WTC11 (cell line): Measurements from ENCODE around the gene COL4A2. TPM values are rescaled to one million over a fixed set of nuclear protein-coding genes. Genes with fewer than 3 reads are reported as not detected.
A peak's percentile ranks its signal among the peaks of the same experiment; 100 is the strongest.

Source experiments
- ATAC-seq: fragments of 200-7000 bp; cut with Tn5 transposase; 2 replicates; pipeline ENCODE4 v1.10.0; 2021; ENCODE audit warnings: mild to moderate bottlenecking, moderate library complexity
- CTCF ChIA-PET: fragments of 300-600 bp; sonication (Branson Sonifier 250); formaldehyde crosslinking; loops from one replicate; lab custom pipeline; 2021; ENCODE audit warnings: antibody characterized with exemption; lab: Charles Lee
- POLR2A ChIA-PET: fragments of 350-600 bp; sonication (Branson Sonifier 250); formaldehyde crosslinking; loops from one replicate; lab custom pipeline; 2021; ENCODE audit warnings: antibody characterized with exemption; lab: Charles Lee
- DNase-seq: peaks from one replicate; pipeline ENCODE4 v3.0.0; 2021; ENCODE audit warnings: low spot score
- H3K27ac Mint-ChIP-seq: 2 replicates; pipeline ENCODE4 v1.8.0; 2021; ENCODE audit warnings: mixed read lengths
- H3K27me3 Mint-ChIP-seq: 2 replicates; pipeline ENCODE4 v1.8.0; 2021; ENCODE audit warnings: low read depth, mild to moderate bottlenecking, moderate library complexity, mixed read lengths
- H3K36me3 Mint-ChIP-seq: 2 replicates; pipeline ENCODE4 v1.8.0; 2021; ENCODE audit warnings: mixed read lengths
- H3K4me1 Mint-ChIP-seq: 2 replicates; pipeline ENCODE4 v1.8.0; 2022; ENCODE audit warnings: mixed read lengths
- H3K4me3 Mint-ChIP-seq: 2 replicates; pipeline ENCODE4 v1.8.0; 2021; ENCODE audit warnings: mild to moderate bottlenecking, moderate library complexity, mixed read lengths
- H3K9me3 Mint-ChIP-seq: 2 replicates; pipeline ENCODE4 v1.8.0; 2021; ENCODE audit warnings: mixed read lengths
- CBFB ChIP-seq: sonication (generic); formaldehyde crosslinking; IDR thresholded peaks from 2 replicates; pipeline ENCODE4 v1.8.1; 2022; ENCODE audit warnings: mild to moderate bottlenecking, low read depth, missing genetic modification reagents
- ESRRA ChIP-seq: sonication (generic); formaldehyde crosslinking; IDR thresholded peaks from 2 replicates; pipeline ENCODE4 v1.8.1; 2022; ENCODE audit warnings: mild to moderate bottlenecking, missing genetic modification reagents, borderline replicate concordance
- ETV6 ChIP-seq: sonication (generic); formaldehyde crosslinking; IDR thresholded peaks from 2 replicates; pipeline ENCODE4 v1.8.1; 2022; ENCODE audit warnings: mild to moderate bottlenecking, missing genetic modification reagents
- FOXP1 ChIP-seq: sonication (generic); formaldehyde crosslinking; IDR thresholded peaks from 2 replicates; pipeline ENCODE4 v1.8.0; 2022; ENCODE audit warnings: missing genetic modification reagents, mild to moderate bottlenecking, moderate library complexity, borderline replicate concordance
- GRHL2 ChIP-seq: fragments of 250-450 bp; sonication (Bioruptor Pico); IDR thresholded peaks from 2 replicates; pipeline ENCODE4 v1.8.0; 2022; ENCODE audit warnings: mild to moderate bottlenecking, moderate library complexity; ENCODE audit not compliant: insufficient replicate concordance, severe bottlenecking
- IRF2 ChIP-seq: sonication (generic); formaldehyde crosslinking; IDR thresholded peaks from 2 replicates; pipeline ENCODE4 v1.8.0; 2022; ENCODE audit warnings: low read depth, missing genetic modification reagents, borderline replicate concordance
- JAZF1 ChIP-seq: fragments of 250-450 bp; sonication (Bioruptor Pico); IDR thresholded peaks from 2 replicates; pipeline ENCODE4 v1.9.0; 2021; ENCODE audit warnings: moderate library complexity, mild to moderate bottlenecking, inconsistent platforms
- KAT7 ChIP-seq: sonication (generic); formaldehyde crosslinking; IDR thresholded peaks from 2 replicates; pipeline ENCODE4 v1.8.1; 2023; ENCODE audit warnings: missing genetic modification reagents, mild to moderate bottlenecking, borderline replicate concordance
- OVOL2 ChIP-seq: fragments of 250-450 bp; sonication (Bioruptor Pico); IDR thresholded peaks from 2 replicates; pipeline ENCODE4 v1.9.0; 2021; ENCODE audit warnings: mild to moderate bottlenecking, borderline replicate concordance
- PRRX2 ChIP-seq: fragments of 250-450 bp; sonication (Bioruptor Pico); IDR thresholded peaks from 2 replicates; pipeline ENCODE4 v1.8.0; 2021; ENCODE audit warnings: mild to moderate bottlenecking
- SMAD3 ChIP-seq: sonication (generic); formaldehyde crosslinking; IDR thresholded peaks from 2 replicates; pipeline ENCODE4 v1.8.0; 2022; ENCODE audit warnings: missing genetic modification reagents, mild to moderate bottlenecking, borderline replicate concordance
- SMAD4 ChIP-seq: sonication (generic); formaldehyde crosslinking; IDR thresholded peaks from 2 replicates; pipeline ENCODE4 v1.8.0; 2022; ENCODE audit warnings: mild to moderate bottlenecking, missing genetic modification reagents
- SOX15 ChIP-seq: fragments of 250-450 bp; sonication (Bioruptor Pico); IDR thresholded peaks from 2 replicates; pipeline ENCODE4 v1.9.0; 2021; ENCODE audit warnings: mild to moderate bottlenecking
- TEAD4 ChIP-seq: sonication (generic); formaldehyde crosslinking; IDR thresholded peaks from 2 replicates; pipeline ENCODE4 v1.8.0; 2022; ENCODE audit warnings: mild to moderate bottlenecking, missing genetic modification reagents
- ZNF396 ChIP-seq: fragments of 250-450 bp; sonication (Bioruptor Pico); IDR thresholded peaks from 2 replicates; pipeline ENCODE4 v1.8.0; 2021; ENCODE audit warnings: mild to moderate bottlenecking, moderate library complexity, borderline replicate concordance
- ZNF423 ChIP-seq: fragments of 250-450 bp; sonication (Bioruptor Pico); IDR thresholded peaks from 2 replicates; pipeline ENCODE4 v2.1.2; 2022; ENCODE audit warnings: mild to moderate bottlenecking, moderate library complexity
- total RNA-seq: library from RNA; stranded (reverse); gene quantifications from 3 replicates; pipeline ENCODE4 v1.2.3, GENCODE V29; 2021
- TF ChIP-seq, protein P1 (sequence below): sonication (generic); formaldehyde crosslinking; IDR thresholded peaks from 2 replicates; pipeline ENCODE4 v1.8.1; 2023; ENCODE audit warnings: mild to moderate bottlenecking, missing genetic modification reagents, moderate library complexity
- TF ChIP-seq, protein P2 (sequence below): fragments of 200-600 bp; IDR thresholded peaks from 2 replicates; pipeline ENCODE4 v1.8.0; 2022; ENCODE audit warnings: antibody characterized with exemption
- TF ChIP-seq, protein P3 (sequence below): sonication (generic); formaldehyde crosslinking; conservative IDR thresholded peaks from 2 replicates; pipeline ENCODE4 v1.8.1; 2022; ENCODE audit warnings: mild to moderate bottlenecking, missing genetic modification reagents
- TF ChIP-seq, protein P4 (sequence below): sonication (generic); formaldehyde crosslinking; IDR thresholded peaks from 2 replicates; pipeline ENCODE4 v1.8.1; 2022; ENCODE audit warnings: low read depth, mild to moderate bottlenecking, moderate library complexity, missing genetic modification reagents, borderline replicate concordance
- TF ChIP-seq, protein P5 (sequence below): sonication (generic); formaldehyde crosslinking; IDR thresholded peaks from 2 replicates; pipeline ENCODE4 v1.8.0; 2022; ENCODE audit warnings: mild to moderate bottlenecking, missing genetic modification reagents
- TF ChIP-seq, protein P6 (sequence below): sonication (generic); formaldehyde crosslinking; IDR thresholded peaks from 2 replicates; pipeline ENCODE4 v1.8.1; 2023; ENCODE audit warnings: mild to moderate bottlenecking, missing genetic modification reagents, moderate library complexity

COL4A2 gene
- total RNA-seq, 1 experiment from 2014 or later: 109 TPM

DNA sequence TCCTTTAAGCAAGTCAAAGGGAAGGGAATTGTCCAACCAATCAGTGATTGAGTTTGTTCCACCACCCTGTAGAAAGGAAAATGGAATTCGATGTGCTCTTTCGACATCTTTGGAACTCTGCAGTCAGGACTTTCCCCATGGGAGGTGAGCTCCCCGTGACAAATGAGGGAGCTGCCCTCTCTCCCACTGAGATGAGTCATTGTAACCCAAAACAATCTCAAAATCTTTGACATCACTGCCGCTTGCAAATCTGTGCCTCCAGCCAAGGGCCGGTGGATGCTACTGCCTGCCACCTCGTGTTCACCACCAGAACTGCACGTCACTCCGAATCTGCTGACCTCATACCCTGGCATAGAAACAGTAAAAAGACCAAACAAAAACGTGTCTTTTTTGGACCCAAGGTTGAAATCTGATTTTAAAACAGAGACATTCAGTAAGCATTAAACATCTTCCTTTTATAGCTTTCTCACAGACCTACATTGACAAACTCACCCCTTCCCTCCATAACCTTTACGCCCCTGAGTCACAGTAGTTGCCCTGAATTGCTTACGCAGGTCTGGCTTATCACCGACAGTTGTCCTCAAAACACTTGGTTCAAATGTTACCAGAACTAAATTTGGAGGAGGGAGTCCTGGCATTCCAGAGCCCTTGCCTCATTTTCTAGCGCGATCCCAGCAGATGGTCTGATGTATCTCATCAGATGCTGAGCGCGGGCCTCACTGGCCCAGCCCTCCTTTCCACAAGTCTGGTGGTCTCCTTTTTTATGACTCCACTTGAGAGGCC lies 105.2 kb downstream of the COL4A2 start:
- Mint-ChIP-seq H3K4me3 (no peak overlapping the region), H3K4me1 (peaks cover 18% of the 10 kb centered on the region), H3K9me3 (no peaks in the 10 kb centered on the region)
- DNase-seq: peak; percentile 75
- peak; percentile 80 for ATAC-seq
- ChIA-PET CTCF (interaction anchor here (0.8 to 1.7 kb wide), 10 partner anchors 14 to 189 kb away, joined by 3 to 14 read pairs (median 4); no protein-coding TSS in a partner anchor), POLR2A (no interaction called here)
- TF ChIP-seq, protein P1, sequence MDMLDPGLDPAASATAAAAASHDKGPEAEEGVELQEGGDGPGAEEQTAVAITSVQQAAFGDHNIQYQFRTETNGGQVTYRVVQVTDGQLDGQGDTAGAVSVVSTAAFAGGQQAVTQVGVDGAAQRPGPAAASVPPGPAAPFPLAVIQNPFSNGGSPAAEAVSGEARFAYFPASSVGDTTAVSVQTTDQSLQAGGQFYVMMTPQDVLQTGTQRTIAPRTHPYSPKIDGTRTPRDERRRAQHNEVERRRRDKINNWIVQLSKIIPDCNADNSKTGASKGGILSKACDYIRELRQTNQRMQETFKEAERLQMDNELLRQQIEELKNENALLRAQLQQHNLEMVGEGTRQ (CRISPR knock-in tag): no peak
- TF ChIP-seq KAT7 (no peak), GRHL2 (CRISPR knock-in tag) (no peak), JAZF1 (no peak)
- TF ChIP-seq, protein P2, sequence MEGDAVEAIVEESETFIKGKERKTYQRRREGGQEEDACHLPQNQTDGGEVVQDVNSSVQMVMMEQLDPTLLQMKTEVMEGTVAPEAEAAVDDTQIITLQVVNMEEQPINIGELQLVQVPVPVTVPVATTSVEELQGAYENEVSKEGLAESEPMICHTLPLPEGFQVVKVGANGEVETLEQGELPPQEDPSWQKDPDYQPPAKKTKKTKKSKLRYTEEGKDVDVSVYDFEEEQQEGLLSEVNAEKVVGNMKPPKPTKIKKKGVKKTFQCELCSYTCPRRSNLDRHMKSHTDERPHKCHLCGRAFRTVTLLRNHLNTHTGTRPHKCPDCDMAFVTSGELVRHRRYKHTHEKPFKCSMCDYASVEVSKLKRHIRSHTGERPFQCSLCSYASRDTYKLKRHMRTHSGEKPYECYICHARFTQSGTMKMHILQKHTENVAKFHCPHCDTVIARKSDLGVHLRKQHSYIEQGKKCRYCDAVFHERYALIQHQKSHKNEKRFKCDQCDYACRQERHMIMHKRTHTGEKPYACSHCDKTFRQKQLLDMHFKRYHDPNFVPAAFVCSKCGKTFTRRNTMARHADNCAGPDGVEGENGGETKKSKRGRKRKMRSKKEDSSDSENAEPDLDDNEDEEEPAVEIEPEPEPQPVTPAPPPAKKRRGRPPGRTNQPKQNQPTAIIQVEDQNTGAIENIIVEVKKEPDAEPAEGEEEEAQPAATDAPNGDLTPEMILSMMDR: peak; percentile 82
- TF ChIP-seq, all 79 proteins: peak for 1
- Mint-ChIP-seq H3K36me3 (no peaks in the 10 kb centered on the region), H3K27me3 (no peaks in the 10 kb centered on the region; the same call in 1 of the 2 replicates), H3K27ac (peak overlapping the region; percentile 47; the same call in 1 of the 2 replicates)

DNA sequence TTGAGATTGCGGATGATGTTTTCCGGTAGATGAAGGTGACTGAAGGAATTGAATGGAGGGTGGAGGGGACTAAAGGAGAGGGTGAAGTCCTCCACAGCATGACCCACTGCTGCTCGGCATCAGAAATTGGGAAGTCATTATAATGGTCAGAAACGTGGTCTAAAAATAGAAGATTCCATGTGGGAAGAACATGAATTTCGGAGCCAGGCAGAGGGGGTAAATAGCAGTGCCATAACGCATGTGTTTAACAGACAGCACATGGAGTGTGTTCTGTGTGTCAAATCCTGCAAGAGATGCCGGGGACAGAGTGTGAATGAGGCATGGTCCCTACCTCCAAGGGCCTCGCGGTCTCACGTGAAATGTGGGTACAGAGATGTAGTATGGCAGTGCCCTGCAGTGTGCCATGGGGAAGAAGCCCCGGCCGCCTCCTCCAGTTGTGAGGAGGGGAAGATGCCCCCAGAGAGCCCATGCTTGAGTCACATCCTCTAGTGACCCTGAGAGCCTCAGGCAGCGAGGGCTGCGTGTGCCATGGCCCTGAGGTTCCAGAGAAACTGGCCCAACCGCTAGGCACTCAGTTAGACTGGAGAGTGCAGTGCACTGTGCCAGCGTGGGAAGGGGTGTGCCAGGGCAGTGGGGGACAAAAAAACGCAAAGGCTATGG lies 106.1 kb downstream of the COL4A2 start:
- Mint-ChIP-seq H3K9me3 (no peaks in the 10 kb centered on the region), H3K4me3 (no peak overlapping the region), H3K36me3 (no peaks in the 10 kb centered on the region)
- no peak for ATAC-seq
- POLR2A ChIA-PET: no interaction called here
- CTCF ChIA-PET: interaction anchor here (1.3 kb wide), 1 partner anchor 50 kb away, joined by 3 read pairs; no protein-coding TSS in a partner anchor
- TF ChIP-seq ETV6 (CRISPR knock-in tag): no peak
- no peak for TF ChIP-seq ZNF423 (CRISPR knock-in tag)
- TF ChIP-seq, all 79 proteins: peak for 0
- Mint-ChIP-seq H3K27me3 (no peaks in the 10 kb centered on the region; the same call in 1 of the 2 replicates), H3K27ac (peak overlapping the region; percentile 47; the same call in 1 of the 2 replicates), H3K4me1 (peaks cover 11% of the 10 kb centered on the region)
- DNase-seq: no peak

DNA sequence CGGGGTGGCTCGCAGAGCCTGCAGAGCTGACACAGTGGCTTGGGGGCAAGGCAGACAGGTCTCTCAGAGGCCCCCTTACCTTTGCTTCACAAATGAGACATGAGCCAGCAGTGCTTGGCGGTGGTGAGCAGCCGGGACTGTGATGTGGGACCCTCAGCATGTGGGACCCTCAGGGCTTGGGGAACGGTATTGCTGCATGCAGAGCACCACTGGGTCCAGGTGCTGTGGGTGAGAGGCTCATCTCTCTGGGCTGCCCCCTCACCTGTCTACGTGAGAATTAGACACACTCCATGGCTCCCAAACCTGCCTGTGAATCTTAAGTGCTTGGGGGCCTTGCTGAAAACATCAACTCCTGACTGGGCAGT lies 106.6 kb downstream of the COL4A2 start:
- Mint-ChIP-seq H3K9me3 (no peaks in the 10 kb centered on the region), H3K27me3 (no peaks in the 10 kb centered on the region; the same call in 1 of the 2 replicates), H3K36me3 (no peaks in the 10 kb centered on the region), H3K4me1 (peaks cover 11% of the 10 kb centered on the region), H3K27ac (no peak overlapping the region), H3K4me3 (no peak overlapping the region)
- DNase-seq (no peak), ATAC-seq (no peak)
- ChIA-PET CTCF (no interaction called here), POLR2A (no interaction called here)
- TF ChIP-seq SMAD4 (CRISPR knock-in tag): no peak
- no peak for TF ChIP-seq OVOL2 (CRISPR knock-in tag)
- TF ChIP-seq CBFB (CRISPR knock-in tag): no peak
- TF ChIP-seq SMAD3 (CRISPR knock-in tag): no peak
- no peak for TF ChIP-seq TEAD4 (CRISPR knock-in tag)
- TF ChIP-seq, protein P3, sequence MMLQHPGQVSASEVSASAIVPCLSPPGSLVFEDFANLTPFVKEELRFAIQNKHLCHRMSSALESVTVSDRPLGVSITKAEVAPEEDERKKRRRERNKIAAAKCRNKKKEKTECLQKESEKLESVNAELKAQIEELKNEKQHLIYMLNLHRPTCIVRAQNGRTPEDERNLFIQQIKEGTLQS (CRISPR knock-in tag): no peak
- TF ChIP-seq, protein P4, sequence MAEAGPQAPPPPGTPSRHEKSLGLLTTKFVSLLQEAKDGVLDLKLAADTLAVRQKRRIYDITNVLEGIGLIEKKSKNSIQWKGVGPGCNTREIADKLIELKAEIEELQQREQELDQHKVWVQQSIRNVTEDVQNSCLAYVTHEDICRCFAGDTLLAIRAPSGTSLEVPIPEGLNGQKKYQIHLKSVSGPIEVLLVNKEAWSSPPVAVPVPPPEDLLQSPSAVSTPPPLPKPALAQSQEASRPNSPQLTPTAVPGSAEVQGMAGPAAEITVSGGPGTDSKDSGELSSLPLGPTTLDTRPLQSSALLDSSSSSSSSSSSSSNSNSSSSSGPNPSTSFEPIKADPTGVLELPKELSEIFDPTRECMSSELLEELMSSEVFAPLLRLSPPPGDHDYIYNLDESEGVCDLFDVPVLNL (CRISPR knock-in tag): no peak
- TF ChIP-seq, protein P5, sequence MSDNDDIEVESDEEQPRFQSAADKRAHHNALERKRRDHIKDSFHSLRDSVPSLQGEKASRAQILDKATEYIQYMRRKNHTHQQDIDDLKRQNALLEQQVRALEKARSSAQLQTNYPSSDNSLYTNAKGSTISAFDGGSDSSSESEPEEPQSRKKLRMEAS (CRISPR knock-in tag): no peak
- no peak for TF ChIP-seq ZNF396 (CRISPR knock-in tag)
- TF ChIP-seq SOX15 (CRISPR knock-in tag): no peak
- TF ChIP-seq KAT7: no peak
- TF ChIP-seq FOXP1: no peak
- TF ChIP-seq ESRRA (CRISPR knock-in tag): no peak
- TF ChIP-seq, protein P6, sequence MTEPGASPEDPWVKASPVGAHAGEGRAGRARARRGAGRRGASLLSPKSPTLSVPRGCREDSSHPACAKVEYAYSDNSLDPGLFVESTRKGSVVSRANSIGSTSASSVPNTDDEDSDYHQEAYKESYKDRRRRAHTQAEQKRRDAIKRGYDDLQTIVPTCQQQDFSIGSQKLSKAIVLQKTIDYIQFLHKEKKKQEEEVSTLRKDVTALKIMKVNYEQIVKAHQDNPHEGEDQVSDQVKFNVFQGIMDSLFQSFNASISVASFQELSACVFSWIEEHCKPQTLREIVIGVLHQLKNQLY (CRISPR knock-in tag): no peak
- no peak for TF ChIP-seq PRRX2 (CRISPR knock-in tag)
- no peak for TF ChIP-seq IRF2 (CRISPR knock-in tag)
